Dermis blood vessel endothelial cell (primary cell): ENCODE measurements around the gene INSYN1. TPM values are rescaled to one million over a fixed set of nuclear protein-coding genes. Genes with fewer than 3 reads are reported as not detected.
"Not testable (repeated sequence)": the region's sequence is repeated elsewhere in the genome, so short reads cannot be mapped to it uniquely, and the experiment has no call there.

Experiments used
- DNase-seq: peaks from one replicate; pipeline ENCODE4 v3.0.0; 2010
- total RNA-seq: library from RNA; depleted of rRNA; stranded (reverse); fragments of >200 nt; gene quantifications from 2 replicates; pipeline ENCODE4 v1.2.3, GENCODE V29; 2014

Gene INSYN1
- total RNA-seq, 1 donor from 2014 or later = not detected

DNA sequence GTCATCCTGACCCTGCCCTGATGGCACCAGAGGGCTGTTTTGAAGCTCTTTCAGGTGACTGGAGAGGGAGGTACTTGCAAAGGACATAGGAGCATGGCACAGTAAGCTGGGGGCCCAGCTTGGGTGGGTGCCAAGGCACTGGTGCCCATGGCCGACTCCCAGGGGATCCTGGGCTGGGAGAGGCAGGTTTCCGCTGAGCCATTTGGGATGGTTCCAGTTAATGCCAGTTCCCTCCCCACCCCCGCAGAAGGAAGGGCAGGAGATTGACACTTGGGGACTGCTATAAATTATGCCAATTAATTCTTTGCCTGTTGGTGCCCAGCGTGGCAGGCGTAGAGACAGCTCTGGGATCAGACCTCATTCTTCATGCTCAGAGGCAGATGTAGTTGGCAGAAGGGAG lies 42.8 kb downstream of the INSYN1 start:
- no peak for DNase-seq

DNA sequence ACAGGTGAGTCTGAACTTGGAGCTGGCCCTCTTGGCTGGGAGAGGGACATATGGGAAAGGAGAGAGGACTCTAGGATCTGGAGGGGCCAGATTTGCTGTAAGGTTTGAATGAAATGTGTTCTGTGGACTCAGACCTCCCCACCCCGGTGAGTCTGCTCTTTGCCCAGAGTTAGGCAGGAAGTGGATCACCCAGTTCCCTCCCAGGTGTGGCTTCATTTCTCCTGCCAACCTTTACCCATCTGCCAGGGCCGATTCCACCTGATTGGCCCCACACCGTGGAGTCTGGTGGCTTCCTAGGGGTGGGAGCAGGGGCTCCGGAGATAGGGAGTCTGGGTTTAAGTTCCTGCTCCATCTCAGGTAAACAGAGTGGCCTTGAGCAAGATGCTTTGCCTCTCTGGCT lies 43.5 kb downstream of the INSYN1 start:
- DNase-seq = no peak

DNA sequence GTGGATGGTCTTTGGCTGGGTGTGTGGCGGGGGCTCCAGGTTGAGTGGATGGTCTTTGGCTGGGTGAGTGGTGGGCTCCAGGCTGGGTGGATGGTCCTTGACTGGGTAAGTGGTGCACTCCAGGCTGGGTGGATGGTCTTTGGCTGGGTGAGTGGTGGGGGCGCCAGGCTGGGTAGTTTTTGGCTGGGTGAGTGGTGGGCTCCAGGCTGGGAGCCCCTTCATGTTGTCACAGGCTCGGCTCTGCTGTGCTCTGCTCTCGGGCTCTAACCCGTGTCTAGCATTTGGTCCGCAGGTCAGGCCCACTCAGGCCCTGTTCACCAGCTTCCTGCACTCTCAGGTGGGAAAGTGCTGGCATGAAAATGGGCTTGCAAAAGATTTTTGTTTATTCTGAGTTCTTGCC lies 43.9 kb downstream of the INSYN1 start:
- DNase-seq = no peak

- no peak for DNase-seq
Observed at GRCh38 chr15:73708691-73709090, 44.5 kb downstream of the INSYN1 start.

- peak; percentile 75 for DNase-seq
Observed at GRCh38 chr15:73704869-73705645, 48.1 kb downstream of the INSYN1 start.

GRCh38 chr15:73704142-73704868 lies 48.8 kb downstream of the INSYN1 start:
- DNase-seq = not testable (repeated sequence)

DNA sequence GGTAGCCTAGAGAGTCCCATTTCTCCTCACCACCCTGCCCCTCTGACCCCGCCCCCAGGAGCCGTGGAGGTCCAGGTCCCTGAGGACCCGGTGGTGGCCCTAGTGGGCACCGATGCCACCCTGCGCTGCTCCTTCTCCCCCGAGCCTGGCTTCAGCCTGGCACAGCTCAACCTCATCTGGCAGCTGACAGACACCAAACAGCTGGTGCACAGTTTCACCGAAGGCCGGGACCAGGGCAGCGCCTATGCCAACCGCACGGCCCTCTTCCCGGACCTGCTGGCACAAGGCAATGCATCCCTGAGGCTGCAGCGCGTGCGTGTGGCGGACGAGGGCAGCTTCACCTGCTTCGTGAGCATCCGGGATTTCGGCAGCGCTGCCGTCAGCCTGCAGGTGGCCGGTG lies 49.5 kb downstream of the INSYN1 start:
- not testable (repeated sequence) for DNase-seq

GRCh38 chr15:73702311-73703239 lies 50.6 kb downstream of the INSYN1 start:
- not testable (repeated sequence) for DNase-seq

DNA sequence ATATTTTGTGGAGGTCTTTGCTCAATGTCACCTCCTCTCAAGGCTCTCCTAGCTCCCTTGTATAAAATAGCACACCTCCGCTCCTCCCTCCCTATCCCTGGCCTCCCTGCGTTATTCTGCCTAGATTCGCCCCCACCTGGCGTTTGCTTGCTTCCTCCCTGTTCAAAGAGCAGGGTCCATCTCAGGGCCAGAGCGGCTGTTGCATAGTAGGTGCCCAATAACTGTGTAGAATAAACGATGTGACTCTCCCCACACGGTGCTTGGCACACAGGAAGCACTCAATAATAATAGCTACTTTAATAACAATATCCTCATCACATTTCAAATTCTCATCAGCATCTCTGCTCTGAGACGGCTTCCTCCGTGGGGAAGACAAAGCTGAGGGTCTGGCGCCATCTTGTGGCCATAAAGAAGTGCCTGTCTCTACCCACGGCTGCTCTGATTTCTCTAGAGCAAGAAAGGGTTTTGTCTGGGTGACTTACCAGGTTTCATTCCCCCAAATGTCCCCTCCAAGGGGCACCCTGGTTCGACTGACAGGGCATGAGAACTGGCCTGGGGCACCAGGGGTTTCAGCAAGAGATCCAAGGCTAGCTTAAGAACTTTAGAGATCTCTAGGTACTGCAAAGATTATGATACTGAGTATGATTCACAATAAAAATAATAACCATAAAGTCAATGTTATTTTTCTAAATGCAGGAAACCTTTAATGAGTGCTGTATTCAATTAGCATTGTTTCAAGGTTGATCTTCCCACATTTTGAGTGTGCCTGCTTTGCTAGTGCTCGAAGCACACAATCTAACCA lies 52.9 kb downstream of the INSYN1 start:
- DNase-seq = peak; percentile 91

DNA sequence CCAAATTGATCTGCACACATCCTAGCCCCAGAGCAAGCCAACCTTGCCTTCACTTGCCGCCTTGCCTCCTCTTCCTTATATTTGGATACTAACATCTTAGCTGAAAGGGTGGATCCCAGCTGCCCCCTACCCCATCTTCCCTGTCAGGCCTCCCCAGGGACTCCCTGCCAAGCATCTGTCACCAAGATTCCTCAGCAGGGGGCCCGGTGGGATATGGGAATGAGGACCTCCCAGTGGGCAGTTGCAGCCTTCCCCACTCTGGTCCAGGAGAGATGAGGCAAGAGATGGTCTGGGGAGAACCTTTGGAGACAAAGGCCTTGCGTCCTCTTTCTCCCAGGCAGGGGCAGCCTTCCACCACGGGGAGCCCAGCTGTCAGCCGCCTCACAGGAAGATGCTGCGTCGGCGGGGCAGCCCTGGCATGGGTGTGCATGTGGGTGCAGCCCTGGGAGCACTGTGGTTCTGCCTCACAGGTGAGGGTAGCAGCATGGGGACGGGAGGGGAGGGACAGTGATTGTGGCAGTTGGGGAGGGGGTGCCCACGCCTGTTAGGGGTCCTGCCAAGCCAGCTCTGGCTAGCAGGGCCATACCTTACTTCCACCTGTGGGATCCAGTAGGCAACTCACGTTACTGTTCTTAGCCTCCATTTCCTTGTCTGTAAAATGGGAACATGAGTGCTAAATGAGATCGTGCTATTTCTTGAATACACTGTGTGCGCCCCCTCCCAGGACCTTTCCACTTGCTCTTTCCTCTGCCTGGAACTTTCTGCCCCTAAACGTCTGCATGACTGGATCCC lies 53.7 kb downstream of the INSYN1 start:
- DNase-seq = no peak

GRCh38 chr15:73697033-73697467 lies 56.1 kb downstream of the INSYN1 start:
- DNase-seq = peak; percentile 99

GRCh38 chr15:73696641-73697001 lies 56.5 kb downstream of the INSYN1 start:
- DNase-seq = no peak

DNA sequence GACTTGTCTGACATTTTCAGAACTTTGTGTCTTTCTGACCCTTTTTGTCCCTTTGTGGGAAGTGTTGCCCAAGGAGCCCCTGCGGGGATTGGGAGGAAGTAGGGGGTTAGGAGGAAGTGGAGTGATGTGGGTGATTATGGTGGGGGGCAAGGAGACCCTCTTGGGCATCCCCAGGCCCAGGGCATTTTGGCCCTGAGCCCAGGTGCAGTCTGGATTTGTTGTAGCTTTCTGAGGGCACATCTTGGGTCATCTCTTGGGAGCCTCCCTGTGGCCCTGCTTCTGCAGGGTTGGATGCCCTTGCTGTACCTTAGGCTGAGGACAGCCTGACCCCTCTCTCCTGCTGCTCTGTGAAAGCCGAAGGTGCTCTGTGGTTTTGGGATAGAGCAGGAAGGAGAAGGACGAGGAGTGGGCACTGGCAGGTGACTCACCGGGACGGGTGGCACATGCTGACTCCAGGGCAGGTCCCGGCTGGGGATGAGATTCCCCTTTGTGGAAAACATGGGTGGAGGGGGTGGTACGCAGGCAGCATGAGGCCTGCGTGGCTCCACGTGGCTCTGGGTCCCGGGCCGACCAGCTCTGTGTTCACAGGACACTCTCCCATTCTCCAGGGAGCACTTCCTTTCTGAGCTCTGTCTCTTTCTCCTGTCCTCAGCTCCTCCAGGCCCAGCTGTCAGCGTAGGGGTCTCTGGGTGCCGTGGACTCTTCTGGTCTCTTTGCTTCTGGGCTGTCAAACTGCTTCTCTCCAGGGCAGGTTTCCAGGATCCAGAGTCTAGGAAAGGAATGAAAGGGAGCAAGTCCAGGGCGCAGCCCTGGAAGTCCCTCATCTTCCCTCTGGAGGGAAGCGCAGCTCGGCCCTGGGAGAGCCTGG lies 57.1 kb downstream of the INSYN1 start:
- no peak for DNase-seq

- DNase-seq = no peak
Observed at GRCh38 chr15:73694419-73694818, 58.7 kb downstream of the INSYN1 start.

DNA sequence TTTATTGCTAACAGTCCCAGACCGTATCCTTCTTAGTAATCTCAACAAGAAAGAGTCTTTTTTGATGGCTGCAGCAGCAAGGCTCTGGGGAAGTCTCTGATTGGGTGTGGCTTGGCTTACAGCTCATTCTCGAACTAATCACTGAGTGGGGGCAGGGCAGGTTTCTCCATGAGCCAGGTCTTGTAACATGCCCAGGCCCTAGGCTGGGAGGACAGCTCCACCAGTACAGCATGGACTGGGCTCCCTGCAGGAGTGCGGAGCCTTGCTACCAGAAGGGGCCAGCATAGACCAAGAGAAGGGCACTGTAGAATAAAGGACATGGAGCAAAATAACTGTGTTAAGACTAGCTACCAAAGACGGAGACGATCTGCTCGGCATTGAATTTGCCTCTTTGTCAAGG lies 61.8 kb downstream of the INSYN1 start:
- peak; percentile 38 for DNase-seq

DNA sequence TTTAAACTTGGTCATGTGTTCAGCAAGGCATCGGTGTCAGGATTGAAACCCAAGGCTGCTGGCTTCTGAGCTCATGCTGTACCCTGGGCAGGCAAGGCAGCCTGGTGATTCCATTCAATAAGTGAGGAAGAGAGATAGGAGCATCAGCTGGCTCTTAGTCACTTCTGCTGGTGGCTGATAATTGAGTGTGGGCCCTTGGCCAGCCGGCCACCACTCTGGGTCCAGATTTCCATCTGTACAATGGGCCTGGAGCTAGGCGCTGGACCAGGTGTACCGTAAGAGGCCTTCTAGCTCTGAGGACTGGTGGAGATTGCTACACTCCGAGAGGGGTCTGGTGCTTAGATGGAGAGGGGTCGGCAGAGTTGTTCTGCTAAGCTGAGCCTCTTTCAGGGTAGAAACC lies 64.7 kb downstream of the INSYN1 start:
- peak; percentile 58 for DNase-seq

GRCh38 chr15:73687351-73687750 lies 65.8 kb downstream of the INSYN1 start:
- no peak for DNase-seq

- DNase-seq = peak; percentile 91
Observed at GRCh38 chr15:73686781-73687256, 66.3 kb downstream of the INSYN1 start.

- DNase-seq = no peak
Observed at GRCh38 chr15:73685981-73686380, 67.2 kb downstream of the INSYN1 start.
